KOPT-K1 (cell line): ENCODE data around the gene ARMC8.

ENCODE experiments used
- H3K27ac ChIP-seq: fragments of 200-600 bp; sonication (generic); 2 replicates; pipeline ENCODE4 v1.5.1; 2016; ENCODE audit warnings: antibody characterized with exemption, mild to moderate bottlenecking, low read depth, low read length; ENCODE audit not compliant: poor library complexity, severe bottlenecking
- H3K36me3 ChIP-seq: fragments of 200-600 bp; sonication (generic); 2 replicates; pipeline ENCODE4 v1.5.1; 2017; ENCODE audit warnings: antibody characterized with exemption, mild to moderate bottlenecking, low read length, moderate library complexity; ENCODE audit not compliant: insufficient read depth
- H3K9me3 ChIP-seq: fragments of 200-600 bp; sonication (generic); 2 replicates; pipeline ENCODE4 v1.5.1; 2017; ENCODE audit warnings: antibody characterized with exemption, low read length, mild to moderate bottlenecking; ENCODE audit not compliant: insufficient read depth, poor library complexity, severe bottlenecking

The ARMC8 gene

GRCh38 chr3:138329127-138329983 lies 142.3 kb downstream of the ARMC8 start, which contains the start of gene NME9:
TSS of gene NME9 (minus strand) at chr3:138329851. CDS start at chr3:138329335, 516 bp downstream.
- Histone ChIP-seq H3K27ac (peak within 1 kb of the TSS; percentile 33), H3K9me3 (no peaks in the 10 kb centered on the region), H3K36me3 (no peaks in the 10 kb centered on the region)

- Histone ChIP-seq H3K27ac (no peak overlapping the region), H3K9me3 (no peaks in the 10 kb centered on the region), H3K36me3 (no peaks in the 10 kb centered on the region)
Measured at GRCh38 chr3:138329984-138330293, 142.8 kb downstream of the ARMC8 start.

GRCh38 chr3:138331143-138331894 lies 144.2 kb downstream of the ARMC8 start:
- Histone ChIP-seq H3K9me3 (no peaks in the 10 kb centered on the region), H3K27ac (no peak overlapping the region), H3K36me3 (no peaks in the 10 kb centered on the region)

GRCh38 chr3:138332472-138333073 lies 145.5 kb downstream of the ARMC8 start:
- H3K27ac ChIP-seq = no peak overlapping the region
- no peaks in the 10 kb centered on the region for H3K36me3 ChIP-seq
- no peaks in the 10 kb centered on the region for H3K9me3 ChIP-seq

GRCh38 chr3:138334608-138335007 lies 147.5 kb downstream of the ARMC8 start:
- Histone ChIP-seq H3K27ac (no peak overlapping the region), H3K9me3 (no peaks in the 10 kb centered on the region), H3K36me3 (no peaks in the 10 kb centered on the region)

GRCh38 chr3:138336454-138336999 lies 149.4 kb downstream of the ARMC8 start:
- no peak overlapping the region for H3K27ac ChIP-seq
- H3K9me3 ChIP-seq = no peaks in the 10 kb centered on the region

GRCh38 chr3:138338244-138338643 lies 151.1 kb downstream of the ARMC8 start:
- no peaks in the 10 kb centered on the region for H3K36me3 ChIP-seq
- H3K9me3 ChIP-seq = no peaks in the 10 kb centered on the region
- H3K27ac ChIP-seq = no peak overlapping the region

More at GRCh38 chr3:138336454-138336999, 149.4 kb downstream of the ARMC8 start:
- H3K36me3 ChIP-seq = no peaks in the 10 kb centered on the region

- H3K36me3 ChIP-seq = no peaks in the 10 kb centered on the region
- no peaks in the 10 kb centered on the region for H3K9me3 ChIP-seq
- no peak overlapping the region for H3K27ac ChIP-seq
Measured at GRCh38 chr3:138338811-138339210, 151.7 kb downstream of the ARMC8 start.

- Histone ChIP-seq H3K36me3 (no peaks in the 10 kb centered on the region), H3K9me3 (no peaks in the 10 kb centered on the region), H3K27ac (no peak overlapping the region)
Measured at GRCh38 chr3:138340511-138340910, 153.4 kb downstream of the ARMC8 start.

- Histone ChIP-seq H3K27ac (no peak overlapping the region), H3K9me3 (no peaks in the 10 kb centered on the region), H3K36me3 (no peaks in the 10 kb centered on the region)
Measured at GRCh38 chr3:138344754-138345153, 157.7 kb downstream of the ARMC8 start.
